HEK293 (cell line): ENCODE measurements around the gene SP140L.

Experiments
- CTCF ChIA-PET: fragments of 350-600 bp; formaldehyde crosslinking; extraction: SDS; loops from one replicate; lab custom pipeline; 2021; ENCODE audit warnings: antibody characterized with exemption; lab: Yijun Ruan, JAX
- POLR2A ChIA-PET: fragments of 300-600 bp; formaldehyde crosslinking; extraction: SDS; loops from one replicate; lab custom pipeline; 2020; ENCODE audit warnings: antibody characterized with exemption, inconsistent platforms; lab: Yijun Ruan, JAX
- H3K27ac ChIP-seq: fragments of 200-500 bp; sonication (Bioruptor generic); 2 replicates; pipeline ENCODE4 v1.5.1; 2014; ENCODE audit warnings: low read depth, low read length, control low read depth, inconsistent platforms; ENCODE audit errors: extremely low read depth
- H3K36me3 ChIP-seq, 2 experiments: fragments of 200-500 bp in 1 of 2; sonication (Bioruptor generic) in 1 of 2; 1 replicate in 1 of 2; 2 replicates in 1 of 2; pipeline ENCODE4 v1.5.1; 2014 to 2017; ENCODE audit warnings: inconsistent platforms in 2 of 2, low read length in 2 of 2; ENCODE audit not compliant: control insufficient read depth in 2 of 2, insufficient read depth in 1 of 2
- H3K4me1 ChIP-seq: fragments of 200-500 bp; sonication (Bioruptor generic); 2 replicates; pipeline ENCODE4 v1.5.1; 2014; ENCODE audit warnings: mild to moderate bottlenecking, low read length, inconsistent platforms; ENCODE audit not compliant: control insufficient read depth, insufficient read depth
- H3K4me3 ChIP-seq: 2 replicates; pipeline ENCODE4 v1.5.1; 2011; ENCODE audit warnings: low read depth, mild to moderate bottlenecking, control low read depth, low read length, moderate library complexity
- H3K9me3 ChIP-seq: fragments of 200-500 bp; sonication (Bioruptor generic); 2 replicates; pipeline ENCODE4 v1.5.1; 2014; ENCODE audit warnings: low read depth, low read length, inconsistent platforms; ENCODE audit not compliant: control insufficient read depth, insufficient read depth
- CTCF ChIP-seq: fragments of 450-650 bp; formaldehyde crosslinking; IDR thresholded peaks from 2 replicates; pipeline ENCODE4 v1.5.1; 2016; ENCODE audit warnings: missing biosample characterization, missing genetic modification characterization
- EGR2 ChIP-seq: fragments of 450-650 bp; formaldehyde crosslinking; IDR thresholded peaks from 2 replicates; pipeline ENCODE4 v1.5.1; 2016; ENCODE audit warnings: low read depth, missing biosample characterization, missing genetic modification characterization
- HIC1 ChIP-seq: fragments of 450-650 bp; formaldehyde crosslinking; IDR thresholded peaks from 2 replicates; pipeline ENCODE4 v1.5.1; 2016; ENCODE audit warnings: missing biosample characterization, missing genetic modification characterization
- HOXC10 ChIP-seq: sonication (generic); formaldehyde crosslinking; IDR thresholded peaks from 2 replicates; pipeline ENCODE4 v1.8.1; 2023; ENCODE audit warnings: mild to moderate bottlenecking, missing genetic modification reagents
- REPIN1 ChIP-seq: fragments of 450-650 bp; formaldehyde crosslinking; IDR thresholded peaks from 2 replicates; pipeline ENCODE4 v1.5.1; 2017; ENCODE audit warnings: missing biosample characterization, missing genetic modification characterization, low read depth
- SCRT1 ChIP-seq: fragments of 450-650 bp; formaldehyde crosslinking; IDR thresholded peaks from 2 replicates; pipeline ENCODE4 v1.5.1; 2016; ENCODE audit warnings: missing biosample characterization, missing genetic modification characterization, borderline replicate concordance
- TCF7L2 ChIP-seq: IDR thresholded peaks from 2 replicates; pipeline ENCODE4 v1.6.1; 2011; ENCODE audit warnings: low read depth, mild to moderate bottlenecking, inconsistent platforms, low read length, moderate library complexity, borderline replicate concordance
- ZBTB44 ChIP-seq: fragments of 450-650 bp; IDR thresholded peaks from 2 replicates; pipeline ENCODE4 v1.5.1; 2018; ENCODE audit warnings: missing biosample characterization, mild to moderate bottlenecking, missing genetic modification characterization
- ZBTB8A ChIP-seq: fragments of 450-650 bp; formaldehyde crosslinking; IDR thresholded peaks from 2 replicates; pipeline ENCODE4 v1.5.1; 2016; ENCODE audit warnings: missing biosample characterization, missing genetic modification characterization
- ZFP3 ChIP-seq: fragments of 450-650 bp; formaldehyde crosslinking; IDR thresholded peaks from 2 replicates; pipeline ENCODE4 v1.5.1; 2016; ENCODE audit warnings: low read depth, missing biosample characterization, missing genetic modification characterization
- ZNF132 ChIP-seq: fragments of 450-650 bp; formaldehyde crosslinking; IDR thresholded peaks from 2 replicates; pipeline ENCODE4 v1.5.1; 2017; ENCODE audit warnings: missing biosample characterization, missing genetic modification characterization, borderline replicate concordance
- ZNF140 ChIP-seq: fragments of 450-650 bp; formaldehyde crosslinking; IDR thresholded peaks from 2 replicates; pipeline ENCODE4 v1.5.1; 2016; ENCODE audit warnings: missing biosample characterization, missing genetic modification characterization
- ZNF280D ChIP-seq: fragments of 450-650 bp; formaldehyde crosslinking; IDR thresholded peaks from 2 replicates; pipeline ENCODE4 v1.5.1; 2016; ENCODE audit warnings: missing biosample characterization, missing genetic modification characterization
- ZNF398 ChIP-seq: fragments of 450-650 bp; formaldehyde crosslinking; IDR thresholded peaks from 2 replicates; pipeline ENCODE4 v1.5.1; 2017; ENCODE audit warnings: missing biosample characterization, missing genetic modification characterization
- ZNF404 ChIP-seq: fragments of 450-650 bp; formaldehyde crosslinking; IDR thresholded peaks from 2 replicates; pipeline ENCODE4 v1.5.1; 2017; ENCODE audit warnings: missing biosample characterization, missing genetic modification characterization
- ZNF513 ChIP-seq: fragments of 450-650 bp; IDR thresholded peaks from 2 replicates; pipeline ENCODE4 v1.5.1; 2018; ENCODE audit warnings: missing biosample characterization, missing genetic modification characterization
- ZNF580 ChIP-seq: fragments of 450-650 bp; formaldehyde crosslinking; IDR thresholded peaks from 2 replicates; pipeline ENCODE4 v1.5.1; 2016; ENCODE audit warnings: missing biosample characterization, missing genetic modification characterization
- ZNF629 ChIP-seq: fragments of 450-650 bp; formaldehyde crosslinking; IDR thresholded peaks from 2 replicates; pipeline ENCODE4 v1.5.1; 2017; ENCODE audit warnings: missing biosample characterization, missing genetic modification characterization
- ZNF664 ChIP-seq: fragments of 450-650 bp; formaldehyde crosslinking; IDR thresholded peaks from 2 replicates; pipeline ENCODE4 v1.5.1; 2016; ENCODE audit warnings: missing biosample characterization, missing genetic modification characterization
- ZNF785 ChIP-seq: fragments of 450-650 bp; formaldehyde crosslinking; IDR thresholded peaks from 2 replicates; pipeline ENCODE4 v1.5.1; 2016; ENCODE audit warnings: missing biosample characterization, missing genetic modification characterization
- ZNF843 ChIP-seq: fragments of 450-650 bp; formaldehyde crosslinking; IDR thresholded peaks from 2 replicates; pipeline ENCODE4 v1.5.1; 2016; ENCODE audit warnings: missing biosample characterization, missing genetic modification characterization
- ZSCAN23 ChIP-seq: fragments of 450-650 bp; formaldehyde crosslinking; IDR thresholded peaks from 2 replicates; pipeline ENCODE4 v1.5.1; 2016; ENCODE audit warnings: missing biosample characterization, missing genetic modification characterization

Gene SP140L

GRCh38 chr2:230348787-230349186 is 21.8 kb downstream of the SP140L start (continued):
- TF ChIP-seq ZNF398 (tag by site-specific recombination): no peak
- TF ChIP-seq ZSCAN23 (tag by site-specific recombination): no peak
- TF ChIP-seq ZNF664 (tag by site-specific recombination): no peak
- no peak for TF ChIP-seq ZNF140
- no peak for TF ChIP-seq ZNF404 (tag by site-specific recombination)
- TF ChIP-seq ZNF513 (tag by site-specific recombination): no peak
- TF ChIP-seq ZNF785 (tag by site-specific recombination): no peak
- TF ChIP-seq ZNF629 (tag by site-specific recombination): no peak
- no peak for TF ChIP-seq EGR2
- no peak for TF ChIP-seq ZNF843 (tag by site-specific recombination)
- TF ChIP-seq CTCF (tag by site-specific recombination): no peak
- TF ChIP-seq HOXC10 (CRISPR knock-in tag): no peak
- TF ChIP-seq ZBTB8A (tag by site-specific recombination): no peak

GRCh38 chr2:230356084-230356483 is 29.1 kb downstream of the SP140L start:
- TF ChIP-seq ZFP3 (tag by site-specific recombination) (no peak), REPIN1 (tag by site-specific recombination) (no peak), HIC1 (tag by site-specific recombination) (no peak), ZNF280D (tag by site-specific recombination) (no peak), ZNF580 (tag by site-specific recombination) (no peak), ZNF132 (tag by site-specific recombination) (no peak), SCRT1 (tag by site-specific recombination) (no peak), TCF7L2 (no peak), ZBTB44 (tag by site-specific recombination) (no peak)
- peaks cover 0 to 24% of the 10 kb centered on the region in 2 experiments; a peak in 1 of 3 replicates for H3K36me3 ChIP-seq
- ChIA-PET POLR2A (no interaction called here), CTCF (interaction anchor here (0.7 kb wide), 1 partner anchor 117 kb away, joined by 3 read pairs; no protein-coding TSS in a partner anchor)
- H3K27ac ChIP-seq: no peak overlapping the region
- H3K4me3 ChIP-seq: no peak overlapping the region
- no peaks in the 10 kb centered on the region for H3K9me3 ChIP-seq
- H3K4me1 ChIP-seq: no peaks in the 10 kb centered on the region
